HAP-1 (cell line): Measurements from ENCODE around the gene ATXN1.

Experiments
- DNase-seq, 2 experiments: peaks; one replicate each; pipeline ENCODE4 v3.0.0-alpha.2; 2016 to 2020; ENCODE audit warnings: low spot score in 2 of 2
- H3K27me3 ChIP-seq: fragments of 250-450 bp; sonication (Bioruptor Pico); 2 replicates; pipeline ENCODE4 v1.5.1; 2020; ENCODE audit warnings: low read depth, mild to moderate bottlenecking, moderate library complexity
- H3K36me3 ChIP-seq: fragments of 250-450 bp; sonication (Bioruptor Pico); replicated peaks from 2 replicates; pipeline ENCODE4 v1.5.1; 2020; ENCODE audit warnings: mild to moderate bottlenecking
- H3K4me1 ChIP-seq: fragments of 250-450 bp; sonication (Bioruptor Pico); 2 replicates; pipeline ENCODE4 v1.5.1; 2020; ENCODE audit warnings: mild to moderate bottlenecking
- H3K4me3 ChIP-seq: fragments of 250-450 bp; sonication (Bioruptor Pico); 2 replicates; pipeline ENCODE4 v1.5.1; 2020; ENCODE audit warnings: mild to moderate bottlenecking, moderate library complexity
- H3K9me3 ChIP-seq: fragments of 250-450 bp; sonication (Bioruptor Pico); 2 replicates; pipeline ENCODE4 v1.5.1; 2020; ENCODE audit warnings: mild to moderate bottlenecking, moderate library complexity
- in situ Hi-C: fragments of 300-500 bp; cut with MboI; formaldehyde crosslinking; loops from 3 replicates; pipeline ENCODE4 v1.14.3; 2020; ENCODE audit warnings: low sequenced_read_pairs, inconsistent platforms, mixed read lengths

The ATXN1 gene

GRCh38 chr6:16254535-16254934 is 506.7 kb downstream of the ATXN1 start:
- no peak for DNase-seq
- no peaks in the 10 kb centered on the region for H3K36me3 ChIP-seq
- no peaks in the 10 kb centered on the region for H3K9me3 ChIP-seq
- in situ Hi-C loops = no loop called here
- H3K27me3 ChIP-seq = no peaks in the 10 kb centered on the region
- peaks cover 3% of the 10 kb centered on the region for H3K4me1 ChIP-seq
- H3K4me3 ChIP-seq = no peak overlapping the region

DNA sequence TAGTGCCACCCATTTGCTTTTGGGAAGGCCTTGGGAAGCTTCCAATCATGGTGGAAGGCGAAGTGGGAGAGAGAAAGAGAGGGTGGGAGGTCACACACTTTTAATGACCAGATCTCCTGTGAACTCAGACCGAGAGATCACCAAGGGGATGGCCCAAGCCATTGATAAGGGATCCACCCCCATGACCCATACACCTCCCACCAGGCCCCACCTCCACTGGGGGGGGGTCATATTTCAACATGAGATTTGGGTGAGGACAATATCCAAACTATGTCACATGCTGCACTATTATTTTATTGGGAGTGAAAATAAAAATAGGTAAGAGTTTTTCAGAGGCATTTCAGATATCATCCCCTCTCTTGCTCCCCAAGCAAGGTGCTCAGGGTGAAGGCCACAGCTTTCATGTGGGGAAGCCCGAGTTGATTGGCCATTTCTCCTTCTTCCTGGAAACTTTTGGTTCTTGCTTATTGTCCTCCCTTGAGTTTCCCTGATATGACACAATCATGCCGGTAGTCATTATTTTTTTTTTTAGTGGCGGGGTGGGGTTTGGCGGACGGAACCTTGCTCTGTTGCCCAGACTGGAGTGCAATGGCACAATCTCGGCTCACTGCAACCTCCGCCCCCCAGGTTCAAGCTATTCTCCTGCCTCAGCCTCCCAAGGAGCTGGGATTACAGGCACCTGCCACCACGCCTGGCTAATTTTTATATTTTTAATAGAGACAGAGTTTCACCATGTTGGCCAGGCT is 507.7 kb downstream of the ATXN1 start:
- Histone ChIP-seq H3K9me3 (no peaks in the 10 kb centered on the region), H3K36me3 (no peaks in the 10 kb centered on the region), H3K27me3 (no peaks in the 10 kb centered on the region), H3K4me1 (peaks cover 3% of the 10 kb centered on the region), H3K4me3 (no peak overlapping the region)
- no peak for DNase-seq
- in situ Hi-C loops = no loop called here

DNA sequence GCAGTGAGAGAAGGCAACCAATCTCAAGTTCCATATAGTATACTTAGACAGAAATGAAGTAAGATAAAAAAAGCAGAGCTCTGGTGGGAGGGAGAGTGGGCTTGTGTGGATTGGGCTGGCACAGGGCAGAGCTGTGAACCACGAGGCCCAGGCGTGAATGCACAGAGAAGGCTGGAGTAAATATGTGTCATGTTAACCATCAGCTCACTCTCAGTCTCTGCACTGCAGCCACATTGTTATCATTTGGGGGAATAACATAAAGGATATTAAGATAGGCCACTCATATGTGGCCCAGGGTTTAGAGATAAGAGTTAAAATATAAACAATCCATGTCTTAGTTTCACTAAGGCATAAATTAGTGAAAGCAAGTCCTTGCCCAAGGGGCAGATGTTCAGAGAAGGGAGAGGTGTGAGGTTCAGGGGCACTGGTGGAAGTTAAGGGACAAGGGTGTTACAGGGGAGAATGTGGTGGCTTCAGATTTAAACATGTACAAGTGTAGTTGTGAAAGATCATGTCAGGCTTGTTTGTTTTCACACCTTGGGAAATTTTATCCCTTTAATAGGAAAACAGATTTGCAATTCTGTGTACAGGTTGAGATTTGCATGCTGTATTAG is 508.5 kb downstream of the ATXN1 start:
- peaks cover 3% of the 10 kb centered on the region for H3K4me1 ChIP-seq
- no peaks in the 10 kb centered on the region for H3K36me3 ChIP-seq
- H3K9me3 ChIP-seq = no peaks in the 10 kb centered on the region
- H3K4me3 ChIP-seq = no peak overlapping the region
- H3K27me3 ChIP-seq = no peaks in the 10 kb centered on the region
- in situ Hi-C loops = no loop called here
- no peak for DNase-seq

GRCh38 chr6:16251706-16252105 is 509.6 kb downstream of the ATXN1 start:
- Histone ChIP-seq H3K4me1 (peaks cover 3% of the 10 kb centered on the region), H3K9me3 (no peaks in the 10 kb centered on the region), H3K4me3 (no peak overlapping the region), H3K27me3 (no peaks in the 10 kb centered on the region), H3K36me3 (no peaks in the 10 kb centered on the region)
- in situ Hi-C loops = no loop called here
- DNase-seq = no peak

GRCh38 chr6:16249971-16250370 is 511.3 kb downstream of the ATXN1 start:
- in situ Hi-C loops = no loop called here
- H3K4me1 ChIP-seq = peaks cover 3% of the 10 kb centered on the region
- H3K4me3 ChIP-seq = no peak overlapping the region
- DNase-seq = peak; percentile 53 to 65
- no peaks in the 10 kb centered on the region for H3K27me3 ChIP-seq
- H3K9me3 ChIP-seq = no peaks in the 10 kb centered on the region
- H3K36me3 ChIP-seq = no peaks in the 10 kb centered on the region
